ENCODE measurements around the gene CHST11.

CHST11 gene

GRCh38 chr12:104480826-104481440 is 24.2 kb downstream of the CHST11 start:
- no peak for DNase-seq (ENCODE audit: low read depth in 2 of 2)

GRCh38 chr12:104482113-104482512 is 25.4 kb downstream of the CHST11 start:
- DNase-seq (ENCODE audit: low read depth in 2 of 2), result no peak

GRCh38 chr12:104482748-104483147 is 26.0 kb downstream of the CHST11 start:
- DNase-seq (ENCODE audit: low read depth in 2 of 2), result no peak

GRCh38 chr12:104484079-104484478 is 27.3 kb downstream of the CHST11 start:
- no peak for DNase-seq (ENCODE audit: low read depth in 2 of 2)

GRCh38 chr12:104485651-104486362 is 29.1 kb downstream of the CHST11 start:
- no peak for DNase-seq (ENCODE audit: low read depth in 2 of 2)

GRCh38 chr12:104486363-104486750 is 29.6 kb downstream of the CHST11 start:
- no peak for DNase-seq (ENCODE audit: low read depth in 2 of 2)

DNA sequence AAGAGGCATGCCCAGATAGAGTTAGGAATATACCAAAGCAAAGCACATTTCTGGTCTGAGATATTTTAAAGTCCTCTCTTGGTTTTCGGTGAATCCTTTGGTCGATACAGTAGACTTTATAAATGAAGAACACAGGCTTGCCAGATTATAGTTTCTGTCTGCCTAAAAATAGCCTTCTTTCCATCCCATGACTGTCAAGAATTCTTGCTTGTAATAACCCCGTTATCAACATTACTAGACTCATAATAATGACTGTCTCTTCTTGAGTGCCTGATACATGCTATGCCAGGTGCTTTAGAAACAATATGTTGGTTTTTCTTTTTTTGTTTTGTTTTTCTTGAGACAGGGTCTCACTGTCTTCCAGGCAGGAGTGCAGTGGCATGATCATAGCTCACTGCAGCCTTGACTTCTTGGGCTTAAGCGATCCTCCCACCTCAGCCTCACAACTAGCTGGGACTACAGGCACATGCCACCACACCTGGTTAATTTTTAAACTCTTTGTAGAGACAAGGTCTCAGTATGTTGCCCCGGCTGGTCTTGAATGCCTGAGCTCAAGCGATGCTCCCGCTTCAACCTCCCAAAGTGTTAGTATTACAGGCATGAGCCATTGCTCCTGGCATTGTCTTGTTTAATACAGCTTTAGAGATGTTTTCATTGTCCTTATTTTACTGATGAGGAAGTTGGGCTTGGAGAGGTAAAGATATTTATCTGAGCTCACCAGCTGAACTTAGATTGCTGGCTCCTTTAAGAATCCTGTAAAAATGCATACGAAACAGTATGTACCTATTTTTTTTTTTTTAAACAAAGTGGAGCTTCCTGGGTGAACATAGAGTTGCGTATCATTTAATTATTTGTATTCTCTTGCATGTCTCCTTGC is 30.4 kb downstream of the CHST11 start:
- DNase-seq (ENCODE audit: low read depth in 2 of 2), result no peak

DNA sequence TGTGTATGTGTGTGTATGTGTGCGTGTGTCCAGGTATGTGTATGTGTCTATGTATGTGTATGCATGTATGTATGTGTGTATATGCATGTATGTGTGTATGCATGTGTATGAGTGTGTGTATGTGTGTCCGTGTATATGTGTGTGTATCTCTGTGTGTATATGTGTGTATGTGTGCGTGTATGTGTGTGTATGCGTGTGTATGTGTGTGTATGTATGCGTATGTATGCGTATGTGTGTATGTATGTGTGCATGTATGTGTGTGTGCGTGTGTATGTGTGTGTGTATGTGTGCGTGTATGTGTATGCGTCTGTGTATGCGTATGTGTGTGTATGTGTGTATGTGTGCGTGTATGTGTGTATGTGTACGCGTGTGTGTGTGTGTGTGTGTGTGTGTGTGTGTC is 31.6 kb downstream of the CHST11 start:
- no peak for DNase-seq (ENCODE audit: low read depth in 2 of 2)

- no peak for DNase-seq (ENCODE audit: low read depth in 2 of 2)
Observed at GRCh38 chr12:104490186-104490585, 33.4 kb downstream of the CHST11 start.

GRCh38 chr12:104490850-104491249 is 34.1 kb downstream of the CHST11 start:
- DNase-seq (ENCODE audit: low read depth in 2 of 2), result no peak

DNA sequence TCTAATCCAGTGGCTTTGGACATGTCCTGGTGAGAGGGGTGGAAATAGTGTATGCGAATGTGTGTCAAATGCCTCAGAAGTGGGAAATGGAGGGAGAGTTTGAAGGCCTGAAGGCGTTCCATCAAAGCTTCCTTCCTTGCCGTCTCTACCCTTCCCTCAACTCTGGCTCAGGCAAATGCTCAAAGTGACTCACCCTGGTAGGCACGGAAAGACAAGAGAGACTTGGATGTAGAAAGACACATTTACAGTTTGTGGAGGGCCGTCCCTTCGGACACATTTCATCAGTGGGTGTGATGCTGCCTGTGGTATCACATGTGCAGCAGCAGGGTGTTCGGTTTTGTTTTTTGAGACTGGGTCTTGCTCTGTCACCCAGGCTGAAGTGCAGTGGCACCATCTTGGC is 36.7 kb downstream of the CHST11 start:
- no peak for DNase-seq (ENCODE audit: low read depth in 2 of 2)

- DNase-seq (ENCODE audit: low read depth in 2 of 2), result no peak
Observed at GRCh38 chr12:104494137-104494792, 37.5 kb downstream of the CHST11 start.

DNA sequence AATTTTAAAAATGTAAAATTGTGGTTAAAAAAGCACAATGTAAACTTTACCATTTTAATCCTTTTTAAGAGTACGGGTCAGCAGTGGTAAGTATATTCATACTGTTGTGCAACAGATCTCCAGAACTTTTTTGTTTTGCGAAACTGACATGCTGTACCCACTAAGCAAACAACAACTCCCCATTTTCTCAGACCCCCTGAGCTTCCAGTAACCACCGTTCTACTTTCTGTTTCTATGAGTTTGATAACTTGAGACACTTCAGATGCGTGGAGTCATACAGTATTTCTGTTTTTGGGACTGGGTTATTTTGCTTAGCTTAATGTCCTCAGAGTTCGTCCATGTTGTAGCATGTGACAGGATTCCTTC is 38.0 kb downstream of the CHST11 start:
- DNase-seq (ENCODE audit: low read depth in 2 of 2), result no peak

- DNase-seq (ENCODE audit: low read depth in 2 of 2), result no peak
Observed at GRCh38 chr12:104495786-104496185, 39.0 kb downstream of the CHST11 start.

DNA sequence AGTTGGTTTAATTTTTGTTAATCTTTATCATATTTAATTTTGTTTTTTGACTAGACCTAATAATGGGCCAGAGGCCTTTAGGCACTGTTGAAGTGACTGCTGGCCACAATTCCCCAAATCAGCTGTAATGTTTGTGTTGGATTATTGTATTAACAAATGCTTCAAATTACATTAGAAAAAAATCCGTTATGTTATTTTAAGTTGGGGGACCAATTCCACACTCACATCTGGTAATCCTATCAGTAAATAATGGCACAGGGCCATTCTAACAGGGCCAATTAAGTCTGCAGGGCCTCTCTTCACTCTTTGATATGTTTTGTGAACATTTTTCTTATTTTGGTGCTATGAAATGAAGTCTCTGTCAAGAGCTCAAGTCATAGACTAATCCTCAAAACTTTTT is 39.6 kb downstream of the CHST11 start:
- no peak for DNase-seq (ENCODE audit: low read depth in 2 of 2)

DNA sequence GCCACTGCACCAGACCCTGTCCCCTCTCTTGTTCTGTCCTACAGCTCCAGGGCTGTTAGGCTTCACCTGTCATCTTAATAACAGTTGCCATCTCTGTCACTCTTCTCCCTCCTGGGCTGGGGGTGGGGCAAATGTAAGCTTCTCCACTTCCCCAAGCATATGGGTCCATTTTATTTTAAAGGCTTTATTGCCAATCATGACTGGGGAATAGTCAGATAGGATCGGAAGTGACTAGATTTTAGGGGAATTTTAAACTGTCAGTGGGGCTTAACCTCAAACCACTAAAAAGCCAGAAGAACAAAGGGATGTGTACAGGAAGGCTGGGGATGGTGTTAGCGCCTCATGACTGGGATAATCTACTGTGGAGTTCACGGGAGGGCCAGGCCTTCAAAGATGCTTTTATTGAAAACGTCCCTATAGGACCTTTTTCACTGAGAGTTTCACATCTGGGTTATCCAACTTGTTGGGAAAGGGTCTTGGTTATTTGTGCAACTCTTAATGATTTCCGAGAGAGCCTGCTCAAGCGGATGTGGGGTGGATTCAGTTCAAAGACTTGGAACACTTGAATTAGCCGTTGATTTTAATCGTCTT is 41.6 kb downstream of the CHST11 start:
- DNase-seq (ENCODE audit: low read depth in 2 of 2), result peak; percentile 49 to 54

- no peak for DNase-seq (ENCODE audit: low read depth in 2 of 2)
Observed at GRCh38 chr12:104499668-104500332, 43.1 kb downstream of the CHST11 start.

DNA sequence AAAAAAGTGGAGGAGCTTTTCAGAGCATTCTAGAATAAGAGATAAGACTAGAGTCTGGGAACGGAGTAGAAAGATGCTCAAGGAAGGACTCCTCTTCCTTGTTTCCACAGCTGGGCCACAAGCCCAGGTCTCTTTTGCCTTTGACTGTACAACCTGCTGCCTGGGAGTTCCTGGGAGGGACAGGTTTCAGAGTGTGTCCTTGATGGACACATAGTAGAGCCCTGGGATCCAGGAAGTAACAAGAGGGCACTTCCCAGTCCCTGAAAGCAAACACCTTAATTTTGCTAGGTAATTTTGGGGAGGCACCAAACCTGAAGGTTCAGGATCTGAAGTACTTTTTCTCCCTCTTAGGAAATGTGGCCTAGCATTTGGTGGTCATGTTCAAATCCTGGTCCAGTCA is 44.4 kb downstream of the CHST11 start:
- no peak for DNase-seq (ENCODE audit: low read depth in 2 of 2)

- no peak for DNase-seq (ENCODE audit: low read depth in 2 of 2)
Observed at GRCh38 chr12:104501660-104502059, 44.9 kb downstream of the CHST11 start.

DNA sequence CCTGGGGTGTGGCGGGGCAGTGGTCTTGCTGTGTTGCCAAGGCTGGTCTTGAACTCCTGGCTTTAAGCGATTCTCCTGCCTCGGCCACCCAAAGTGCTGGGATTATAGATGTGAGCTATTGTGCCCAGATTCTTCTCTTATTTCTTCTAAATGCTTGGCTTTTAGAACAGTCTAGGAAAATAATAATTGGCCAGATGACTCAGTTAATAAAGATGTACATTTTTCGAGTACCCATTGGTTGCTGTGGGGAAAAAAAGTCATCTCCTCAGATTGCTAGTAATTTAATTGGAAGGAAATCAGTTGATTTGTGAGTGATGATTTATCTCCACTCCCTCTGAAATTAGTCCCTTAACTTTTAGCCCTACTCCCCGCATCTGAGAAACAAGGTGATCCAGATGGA is 45.5 kb downstream of the CHST11 start:
- DNase-seq (ENCODE audit: low read depth in 2 of 2), result no peak

DNA sequence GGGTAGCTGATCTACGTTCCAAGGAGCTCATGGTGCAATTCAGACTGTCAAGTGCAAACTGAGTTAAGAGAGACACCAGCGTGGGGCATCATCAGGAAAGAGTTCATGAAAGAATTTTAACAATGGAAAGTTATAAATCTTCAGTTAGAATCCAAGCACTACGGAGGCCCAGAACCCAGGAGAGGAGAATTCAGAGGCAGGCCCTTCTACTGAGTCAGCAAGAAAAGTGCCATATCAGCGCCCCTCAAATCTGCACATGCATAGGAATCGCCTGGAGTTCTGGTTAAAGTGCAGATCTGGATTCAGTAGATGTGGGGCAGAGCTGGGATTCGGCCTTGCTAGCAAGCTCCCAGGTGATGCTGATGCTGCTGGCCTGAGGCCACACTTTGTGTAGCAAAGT is 45.9 kb downstream of the CHST11 start:
- no peak for DNase-seq (ENCODE audit: low read depth in 2 of 2)
